NCI-H2196 (cell line): Measurements from ENCODE around the gene C6orf52.
"Not testable (repeated sequence)": the region's sequence is repeated elsewhere in the genome, so short reads cannot be mapped to it uniquely, and the experiment has no call there.

Experiments used
- DNase-seq: peaks from one replicate; lab custom pipeline; 2025; ENCODE audit not compliant: unreplicated experiment; lab: John Stamatoyannopoulos, UW

The C6orf52 gene

DNA sequence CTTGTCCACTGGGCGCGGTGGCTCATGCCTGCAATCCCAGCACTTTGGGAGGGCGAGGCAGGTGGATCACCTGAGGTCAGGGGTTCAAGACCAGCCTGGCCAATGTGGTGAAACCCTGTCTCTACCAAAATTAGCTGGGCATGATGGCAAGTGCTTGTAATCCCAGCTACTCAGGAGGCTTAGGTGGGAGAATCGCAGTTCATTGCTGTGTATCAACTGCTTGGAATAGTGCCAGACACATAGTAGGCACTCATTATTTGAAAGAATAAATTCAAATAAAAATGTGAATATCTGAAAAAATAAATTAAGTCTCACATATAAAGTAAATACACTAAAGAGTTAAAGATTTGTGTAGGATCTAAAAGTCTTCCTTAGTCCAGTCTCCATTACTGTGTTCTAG lies 2.2 kb upstream of the C6orf52 start:
- no peak for DNase-seq

GRCh38 chr6:10695086-10695657 lies 756 bp upstream of the C6orf52 start:
- no peak for DNase-seq

DNA sequence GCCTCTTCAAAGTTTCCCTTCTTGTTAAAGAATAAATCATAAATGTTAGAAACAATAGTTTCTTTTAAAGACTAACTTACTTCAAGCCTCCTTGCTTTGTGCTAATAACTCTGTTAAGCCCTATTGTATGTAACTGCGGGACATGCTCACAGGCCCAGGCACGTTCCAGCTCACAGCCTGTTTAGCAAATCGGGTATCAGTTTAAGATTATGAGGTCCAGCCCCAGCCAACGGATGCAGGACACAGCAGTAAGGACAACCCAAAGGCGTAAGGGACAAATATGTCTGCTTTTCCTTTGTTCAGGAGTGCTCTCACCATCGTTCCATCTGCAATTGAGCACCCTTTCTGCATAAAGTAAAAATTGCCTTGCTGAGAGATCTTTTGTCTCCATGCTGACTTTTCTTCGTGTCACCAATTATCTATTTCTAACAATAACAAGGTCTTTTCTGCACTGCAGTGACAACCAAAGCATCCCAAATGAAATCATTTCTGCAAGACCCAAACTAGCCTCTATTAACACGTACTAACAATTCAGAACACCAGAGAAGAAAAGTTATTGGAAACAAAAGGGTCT lies 1.4 kb downstream of the C6orf52 start:
- no peak for DNase-seq

- DNase-seq, result peak; percentile 32
These were observed 3.6 kb downstream of the C6orf52 start for GRCh38 chr6:10690651-10691445.

GRCh38 chr6:10687582-10687981 lies 6.8 kb downstream of the C6orf52 start:
- DNase-seq, result no peak

- no peak for DNase-seq
These were observed 7.5 kb downstream of the C6orf52 start for GRCh38 chr6:10686901-10687300.

DNA sequence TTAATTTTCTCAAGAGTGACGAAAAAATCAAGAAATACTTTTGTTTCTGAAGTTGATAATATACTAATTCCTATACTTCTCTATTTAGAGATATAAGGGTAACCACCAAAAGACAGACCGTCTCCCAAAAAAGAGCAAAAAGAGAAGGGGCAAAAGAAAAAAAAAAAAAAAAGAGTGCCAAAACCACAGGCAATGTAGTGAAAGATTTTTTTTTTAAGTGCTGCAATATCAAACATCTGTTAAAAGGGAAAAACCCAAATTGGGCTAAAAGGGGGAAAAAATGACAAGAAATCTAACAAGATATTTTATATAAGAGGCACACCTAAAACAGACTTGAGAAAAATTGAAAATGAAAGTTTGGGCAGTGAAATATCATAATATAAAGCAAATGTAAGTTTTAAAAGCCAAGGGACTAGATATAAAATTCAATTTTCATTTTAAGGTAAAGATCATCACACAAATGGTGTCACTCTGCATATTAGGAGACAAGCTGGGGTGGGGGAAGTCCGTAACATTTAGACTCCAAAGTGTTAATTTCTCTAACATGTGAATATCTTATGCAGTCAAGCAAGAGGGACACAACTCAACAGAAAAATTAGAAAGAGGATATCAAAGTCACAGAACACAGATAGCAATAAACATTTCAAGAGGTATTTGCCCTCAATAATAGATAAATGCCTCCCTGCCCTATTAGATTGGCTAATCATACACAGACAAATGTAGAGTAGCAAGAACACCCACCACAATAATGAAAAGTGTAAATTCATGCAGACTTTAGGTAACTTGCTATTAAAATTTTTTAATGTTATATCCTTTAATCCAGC lies 9.1 kb downstream of the C6orf52 start:
- no peak for DNase-seq

- no peak for DNase-seq
These were observed 9.8 kb downstream of the C6orf52 start for GRCh38 chr6:10684618-10685017.

DNA sequence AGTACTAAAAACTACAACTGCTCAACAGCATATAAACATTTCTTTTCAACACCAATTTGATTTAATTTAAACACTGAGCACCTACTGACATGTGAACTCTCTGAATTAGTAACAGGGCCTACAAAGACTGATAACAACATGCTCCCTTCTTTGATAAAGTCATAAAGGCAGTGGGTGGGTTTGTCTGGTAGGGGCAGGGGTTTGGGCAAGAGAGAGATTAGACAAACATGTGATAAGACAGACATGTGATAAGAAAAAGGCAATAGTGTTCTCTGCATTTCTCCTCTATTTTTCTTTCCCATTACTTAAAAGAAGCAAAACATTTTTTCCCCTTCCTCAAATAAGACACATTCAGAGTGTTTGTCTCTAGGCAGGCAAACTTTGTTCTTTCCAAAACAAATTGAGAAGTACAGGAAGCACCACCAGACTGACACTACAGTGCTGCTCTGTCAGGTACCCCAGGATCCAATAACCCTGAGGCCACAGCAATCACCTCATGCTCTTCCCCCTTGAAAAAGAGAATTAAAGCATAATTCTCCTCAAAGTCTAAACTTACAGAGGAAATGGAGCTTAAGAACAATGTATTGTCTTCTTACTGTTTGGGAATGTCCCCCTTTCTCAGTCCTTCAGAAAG lies 11.9 kb downstream of the C6orf52 start:
- no peak for DNase-seq

DNA sequence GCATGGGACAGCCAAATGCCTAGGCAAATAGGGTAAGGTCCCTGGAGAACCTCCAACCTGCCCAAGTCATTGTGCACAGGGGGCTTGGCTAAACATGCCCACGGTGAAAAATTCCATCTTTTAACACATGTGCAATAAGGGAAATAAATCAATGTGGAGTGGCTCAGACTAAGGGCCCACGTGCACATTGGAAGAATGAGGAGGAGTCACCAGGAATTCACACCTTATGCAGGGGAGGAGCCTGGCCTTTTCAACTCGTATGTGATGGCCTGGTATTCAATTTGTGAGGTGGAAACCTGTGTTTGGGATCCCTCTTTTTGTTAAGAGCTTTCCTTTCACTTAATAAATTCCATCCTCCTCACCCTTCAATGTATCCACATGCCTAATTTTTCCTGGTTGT lies 12.6 kb downstream of the C6orf52 start:
- DNase-seq, result no peak

GRCh38 chr6:10678456-10678855 lies 16.0 kb downstream of the C6orf52 start:
- no peak for DNase-seq

- no peak for DNase-seq
These were observed 18.0 kb downstream of the C6orf52 start for GRCh38 chr6:10676403-10676802.

DNA sequence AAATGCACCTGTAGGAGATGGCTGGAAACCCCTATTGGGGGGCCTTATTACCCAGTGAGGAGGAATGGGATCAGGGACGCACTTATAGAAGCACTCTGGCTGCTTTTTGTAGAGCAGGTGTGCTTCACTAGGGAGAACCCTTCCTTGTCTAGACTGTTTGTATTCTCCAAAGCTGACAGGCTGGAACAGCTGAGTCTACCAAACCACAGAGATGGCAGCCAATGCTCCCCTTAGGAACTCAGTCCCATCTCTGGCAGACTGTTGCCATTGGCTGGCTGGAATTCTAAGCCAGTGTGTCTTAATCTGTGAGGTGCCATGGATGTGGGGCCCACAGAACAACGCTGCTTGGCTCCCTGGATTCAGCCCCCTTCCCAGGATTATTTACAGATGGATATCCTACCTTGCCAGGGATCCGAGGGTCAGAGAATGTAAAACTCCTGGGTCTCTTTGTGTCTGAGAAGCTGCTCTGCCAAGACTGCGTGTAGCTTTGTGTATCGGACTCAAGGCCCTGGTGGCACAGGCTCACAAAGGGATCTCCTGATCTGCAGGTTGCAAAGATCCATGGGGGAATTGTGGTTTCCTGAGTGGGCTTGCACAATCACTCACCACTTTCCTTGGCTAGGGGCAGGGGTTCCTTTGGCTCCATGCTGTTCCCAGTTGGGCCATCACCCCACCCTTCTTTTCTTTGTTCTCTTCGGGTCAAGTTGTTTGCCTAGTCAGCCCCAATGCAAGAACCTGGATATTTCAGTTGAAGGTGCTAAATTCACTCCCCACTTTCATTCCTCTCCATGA lies 26.1 kb downstream of the C6orf52 start:
- no peak for DNase-seq

DNA sequence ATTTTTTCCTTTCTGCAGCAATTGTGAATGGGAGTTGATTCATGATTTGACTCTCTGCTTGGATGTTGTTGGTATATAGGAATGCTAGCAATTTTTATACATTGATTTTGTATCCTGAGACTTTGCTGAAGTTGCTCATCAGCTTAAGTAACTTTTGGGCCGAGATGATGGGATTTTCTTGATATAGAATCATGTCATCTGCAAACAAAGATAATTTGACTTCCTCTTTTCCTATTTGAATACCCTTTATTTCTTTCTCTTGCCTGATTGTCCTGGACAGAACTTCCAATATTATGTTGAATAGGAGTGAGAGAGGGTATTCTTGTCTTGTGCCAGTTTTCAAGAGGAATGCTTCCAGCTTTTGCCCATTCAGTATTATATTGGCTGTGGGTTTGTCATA lies 28.8 kb downstream of the C6orf52 start:
- not testable (repeated sequence) for DNase-seq

- no peak for DNase-seq
These were observed 31.7 kb downstream of the C6orf52 start for GRCh38 chr6:10662742-10663141.

DNA sequence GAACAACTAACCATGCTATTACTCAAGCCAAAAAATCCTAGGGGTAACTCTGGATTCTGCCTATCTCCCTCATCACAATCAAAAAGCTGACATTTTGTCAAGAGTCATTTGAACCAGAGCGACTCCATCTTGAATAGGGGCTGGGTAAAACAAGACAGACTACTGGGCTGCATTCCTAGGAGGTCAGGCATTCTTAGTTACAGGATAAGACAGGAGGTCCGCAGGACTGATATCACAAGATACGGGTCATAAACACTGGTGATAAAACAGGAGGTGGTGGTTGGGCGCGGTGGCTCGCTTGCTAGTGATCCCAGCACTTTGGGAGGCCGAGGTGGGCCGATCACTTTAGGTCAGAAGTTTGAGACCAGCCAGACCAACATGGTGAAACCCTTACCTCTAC lies 32.2 kb downstream of the C6orf52 start:
- no peak for DNase-seq

DNA sequence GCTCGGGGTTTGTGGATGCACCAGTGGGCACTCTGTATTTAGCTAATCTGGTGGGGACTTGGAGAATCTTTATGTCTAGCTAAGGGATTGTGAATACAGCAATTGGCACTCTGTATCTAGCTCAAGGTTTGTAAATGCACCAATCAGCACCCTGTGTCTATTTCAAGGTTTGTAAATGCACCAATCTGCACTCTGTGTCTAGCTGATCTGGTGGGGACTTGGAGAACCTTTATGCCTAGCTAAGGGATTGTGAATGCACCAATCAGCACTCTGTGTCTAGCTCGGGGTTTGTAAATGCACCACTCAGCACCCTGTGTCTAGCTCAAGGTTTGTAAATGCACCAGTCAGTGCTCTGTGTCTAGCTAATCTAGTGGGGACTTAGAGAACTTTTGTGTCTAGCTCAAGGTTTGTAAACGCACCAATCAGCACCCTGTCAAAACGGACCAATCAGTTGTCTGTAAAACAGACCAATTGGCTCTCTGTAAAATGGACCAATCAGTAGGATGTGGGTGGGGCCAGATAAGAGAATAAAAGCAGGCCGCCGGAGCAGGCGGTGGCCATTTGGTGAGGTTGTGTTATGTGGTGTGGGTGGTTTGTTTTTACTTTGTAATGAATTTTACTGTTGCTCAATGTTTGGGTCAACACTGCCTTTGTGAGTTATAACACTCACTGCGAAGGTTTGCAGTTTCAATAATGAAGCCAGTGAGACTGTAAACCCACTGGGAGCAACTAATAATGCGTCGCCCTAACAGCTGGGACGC lies 33.8 kb downstream of the C6orf52 start:
- DNase-seq, result not testable (repeated sequence)

DNA sequence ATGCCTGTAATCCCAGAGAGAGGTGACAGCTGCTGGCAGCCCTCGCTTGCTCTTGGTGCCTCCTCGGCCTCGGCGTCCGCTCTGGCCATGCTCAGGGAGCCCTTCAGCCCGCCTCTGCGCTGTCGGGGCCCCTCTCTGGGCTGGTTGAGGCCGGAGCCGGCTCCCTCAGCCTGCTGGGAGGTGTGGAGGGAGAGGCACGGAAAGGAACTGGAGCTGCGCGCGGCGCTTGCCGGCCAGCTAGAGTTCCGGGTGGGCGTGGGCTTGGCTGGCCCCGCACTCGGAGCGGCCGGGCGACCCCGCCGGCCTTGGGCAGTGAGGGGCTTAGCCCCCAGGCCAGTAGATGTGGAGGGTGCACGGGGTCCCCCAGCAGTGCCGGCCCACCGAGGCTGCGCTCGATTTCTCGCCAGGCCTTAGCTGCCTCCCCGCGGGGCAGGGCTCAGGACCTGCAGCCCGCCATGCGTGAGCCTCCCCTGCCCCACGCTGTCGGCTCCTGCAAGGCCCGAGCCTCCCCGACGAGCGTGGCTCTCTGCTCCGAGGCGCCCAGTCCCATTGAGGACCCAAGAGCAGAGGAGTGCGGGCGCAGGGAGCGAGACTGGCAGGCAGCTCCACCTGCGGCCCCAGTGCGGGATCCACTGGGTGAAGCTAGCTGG lies 34.6 kb downstream of the C6orf52 start:
- DNase-seq, result no peak
